CD14-positive monocyte (primary cell): ENCODE data around the gene NINJ1. TPM values are rescaled to one million over a fixed set of nuclear protein-coding genes. Genes with fewer than 3 reads are reported as not detected.
A peak's percentile ranks its signal among the peaks of the same experiment; 100 is the strongest.

Experiments used
- DNase-seq, 3 donors: peaks; one replicate each; pipeline ENCODE4 v3.0.0-alpha.2; 2011 to 2022
- H2AFZ ChIP-seq: 2 replicates; pipeline ENCODE4 v1.6.0; 2012; ENCODE audit warnings: mild to moderate bottlenecking, low read depth, low read length, inconsistent platforms; ENCODE audit not compliant: insufficient read depth, poor library complexity, severe bottlenecking
- H3K27ac ChIP-seq, 2 donors: 1 replicate in 1 of 2; 2 replicates in 1 of 2; pipeline ENCODE4 v1.5.1; 2012 to 2013; ENCODE audit warnings: low read length in 2 of 2, control low read depth in 1 of 2, inconsistent platforms in 1 of 2, low read depth in 1 of 2, mild to moderate bottlenecking in 1 of 2
- H3K27me3 ChIP-seq, 2 donors: one replicate each; pipeline versions ENCODE4 v1.6.0 to v1.6.1; 2011 to 2013; ENCODE audit warnings: low read length in 2 of 2; ENCODE audit not compliant: control insufficient read depth in 2 of 2, insufficient read depth in 2 of 2
- H3K36me3 ChIP-seq, 2 donors: replicated peaks in 1 of 2; 1 replicate in 1 of 2; 2 replicates in 1 of 2; pipeline versions ENCODE4 v1.5.1 to v1.6.1; 2012 to 2013; ENCODE audit warnings: low read length in 2 of 2, control low read depth in 1 of 2, inconsistent platforms in 1 of 2, mild to moderate bottlenecking in 1 of 2; ENCODE audit not compliant: insufficient read depth in 2 of 2, control insufficient read depth in 1 of 2
- H3K4me1 ChIP-seq, 2 donors: 1 replicate in 1 of 2; 2 replicates in 1 of 2; pipeline versions ENCODE4 v1.5.1 to v1.6.1; 2012 to 2013; ENCODE audit warnings: low read length in 2 of 2, control low read depth in 1 of 2, inconsistent platforms in 1 of 2, mild to moderate bottlenecking in 1 of 2, moderate library complexity in 1 of 2; ENCODE audit not compliant: insufficient read depth in 2 of 2, control insufficient read depth in 1 of 2
- H3K4me2 ChIP-seq: replicated peaks from 2 replicates; pipeline ENCODE3; 2012; ENCODE audit warnings: low read length, moderate library complexity, mild to moderate bottlenecking; ENCODE audit not compliant: poor library complexity, severe bottlenecking; ENCODE audit errors: extremely low read depth
- H3K4me3 ChIP-seq, 3 experiments: fragments of 200-600 bp in 1 of 3; sonication (generic) in 1 of 3; replicated peaks in 1 of 3; 1 replicate in 2 of 3; 2 replicates in 1 of 3; pipeline ENCODE4 v1.5.1; 2011 to 2013; ENCODE audit warnings: low read length in 3 of 3, mild to moderate bottlenecking in 3 of 3, control low read depth in 2 of 3, low read depth in 2 of 3, inconsistent platforms in 1 of 3, moderate library complexity in 1 of 3
- H3K79me2 ChIP-seq: 2 replicates; pipeline ENCODE4 v1.6.0; 2012; ENCODE audit warnings: mild to moderate bottlenecking, control low read depth, inconsistent platforms, low read length, moderate library complexity; ENCODE audit not compliant: insufficient read depth
- H3K9ac ChIP-seq: 2 replicates; pipeline ENCODE4 v1.6.0; 2017; ENCODE audit warnings: low read length, mild to moderate bottlenecking; ENCODE audit not compliant: insufficient read depth, poor library complexity, severe bottlenecking
- H3K9me3 ChIP-seq, 2 donors: replicated peaks in 1 of 2; 1 replicate in 1 of 2; 2 replicates in 1 of 2; pipeline versions ENCODE4 v1.5.1 to v1.6.1; 2012 to 2013; ENCODE audit warnings: low read length in 2 of 2, control low read depth in 1 of 2; ENCODE audit not compliant: control insufficient read depth in 1 of 2, insufficient read depth in 1 of 2
- H4K20me1 ChIP-seq: 2 replicates; pipeline ENCODE4 v1.6.0; 2012; ENCODE audit warnings: mild to moderate bottlenecking, low read length, control low read depth, moderate library complexity; ENCODE audit not compliant: insufficient read depth
- H3K27ac Mint-ChIP-seq, 7 donors: one replicate each; pipeline ENCODE4 v1.8.0; 2020; ENCODE audit warnings: mild to moderate bottlenecking in 7 of 7, mixed read lengths in 7 of 7, moderate library complexity in 6 of 7, inconsistent platforms in 2 of 7
- H3K27me3 Mint-ChIP-seq, 3 donors: one replicate each; pipeline ENCODE4 v1.8.0; 2021 to 2022; ENCODE audit warnings: low read depth in 3 of 3, mild to moderate bottlenecking in 3 of 3, mixed read lengths in 3 of 3, moderate library complexity in 3 of 3, inconsistent platforms in 1 of 3
- H3K36me3 Mint-ChIP-seq, 2 donors: one replicate each; pipeline ENCODE4 v1.8.0; 2020; ENCODE audit warnings: mixed read lengths in 2 of 2, inconsistent platforms in 1 of 2, mild to moderate bottlenecking in 1 of 2
- H3K4me1 Mint-ChIP-seq: one replicate; pipeline ENCODE4 v1.8.0; 2020; ENCODE audit warnings: mild to moderate bottlenecking, mixed read lengths
- H3K4me3 Mint-ChIP-seq, 2 donors: one replicate each; pipeline ENCODE4 v1.8.0; 2020; ENCODE audit warnings: mild to moderate bottlenecking in 2 of 2, mixed read lengths in 2 of 2, moderate library complexity in 1 of 2
- H3K9me3 Mint-ChIP-seq, 7 donors: one replicate each; pipeline ENCODE4 v1.8.0; 2020 to 2022; ENCODE audit warnings: mixed read lengths in 7 of 7, mild to moderate bottlenecking in 6 of 7, moderate library complexity in 6 of 7, inconsistent platforms in 2 of 7
- CTCF ChIP-seq: fragments of 200-600 bp; IDR thresholded peaks from one replicate; pipeline ENCODE4 v1.8.0; 2022; ENCODE audit warnings: antibody characterized with exemption, mild to moderate bottlenecking
- WGBS: methylation state at CpG from one replicate; pipeline ENCODE4 v1.1.5; 2013; ENCODE audit warnings: missing lambda C conversion rate; ENCODE audit not compliant: insufficient coverage; 5-methylcytosine and 5-hydroxymethylcytosine counted together
- intact Hi-C, 2 donors: fragments of 100-400 bp; cut with micrococcal nuclease; formaldehyde crosslinking; loops; one replicate each; pipeline versions ENCODE4 v1.15.0 to v1.15.1; 2023
- polyA plus RNA-seq, 3 donors: library from polyadenylated mRNA; depleted of rRNA in 1 of 3; unstranded in 2 of 3; stranded (reverse) in 1 of 3; fragments of 300-500 nt in 2 of 3; fragments of >200 nt in 1 of 3; fragmentation: Illumina TruSeq in 2 of 3; gene quantifications; 1 replicate in 2 of 3; 2 replicates in 1 of 3; pipeline ENCODE4 v1.2.3, GENCODE V29; 2012 to 2021

The NINJ1 gene
- polyA plus RNA-seq, 3 donors = 290 to 610 (median 469) TPM

DNA sequence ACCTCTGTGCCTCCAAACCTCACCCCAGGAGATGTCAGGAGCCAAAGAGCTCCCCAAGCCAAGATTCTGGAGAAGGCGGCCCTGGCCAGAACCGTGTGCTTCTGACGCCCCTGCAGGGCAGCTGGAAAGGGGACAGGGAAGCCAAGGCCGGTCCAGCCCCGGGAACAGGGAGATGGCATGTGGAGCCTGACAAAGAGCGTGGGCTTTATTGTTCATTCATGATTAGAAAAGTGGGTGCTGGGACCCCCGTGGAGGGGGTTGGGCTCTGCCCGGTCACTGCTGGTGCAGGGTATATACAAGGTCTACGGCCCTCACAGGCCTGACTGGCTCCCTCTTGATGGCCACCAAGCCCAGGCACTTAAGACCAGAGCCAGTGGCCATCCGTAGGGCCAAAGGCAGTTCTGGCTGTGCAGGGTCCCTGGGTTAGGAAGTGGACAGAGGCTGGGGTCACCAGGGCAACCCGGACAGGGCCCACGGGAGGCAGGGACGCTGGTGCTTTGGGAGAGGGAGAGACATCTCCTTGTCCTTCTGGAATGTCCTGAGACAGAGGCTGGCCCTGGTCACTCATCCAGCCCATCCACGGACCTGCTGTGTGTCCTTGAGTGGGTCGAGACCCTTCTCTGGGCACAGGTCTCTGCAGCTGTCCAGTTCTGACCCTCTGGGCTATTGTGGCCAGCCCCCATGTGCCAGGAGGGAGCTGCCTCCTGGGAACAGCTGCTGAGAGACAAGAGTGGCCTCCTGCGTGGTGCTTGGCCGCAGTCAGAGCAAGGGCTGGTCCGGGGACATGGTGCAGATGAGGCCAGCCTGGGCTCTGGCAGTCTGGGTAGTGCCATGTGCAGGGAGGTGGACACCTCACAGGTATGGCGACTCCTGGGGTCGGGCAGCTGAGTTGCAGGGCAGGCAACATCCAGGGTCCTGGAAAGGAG is 12.5 kb downstream of the NINJ1 start:
- Histone ChIP-seq H4K20me1 (peaks cover 38% of the 10 kb centered on the region), H3K9me3 (no peaks in the 10 kb centered on the region), H3K4me2 (peak overlapping the region; percentile 36), H2AFZ (no peak overlapping the region), H3K36me3 (peaks cover 54 to 57% of the 10 kb centered on the region in 2 donors), H3K27me3 (no peaks in the 10 kb centered on the region), H3K4me1 (peaks cover 69 to 79% of the 10 kb centered on the region in 2 donors), H3K27ac (peak overlapping the region; percentile 90 to 99), H3K9ac (peak overlapping the region; percentile 72), H3K79me2 (peaks cover 32% of the 10 kb centered on the region), H3K4me3 (peak overlapping the region in 1 of 3 experiments; percentile 23)
- Mint-ChIP-seq H3K4me3 (peak overlapping the region in 1 of 2 donors; percentile 37), H3K36me3 (peaks cover 79 to 84% of the 10 kb centered on the region in 2 donors), H3K4me1 (peaks cover 69% of the 10 kb centered on the region), H3K27ac (peak overlapping the region; percentile 99 to 100 (median 100)), H3K9me3 (peaks cover 0 to 2% (median 0%) of the 10 kb centered on the region in 7 donors), H3K27me3 (peaks cover 0 to 2% (median 0%) of the 10 kb centered on the region in 3 donors)
- WGBS = 95% methylated on average over 18 of the region's 20 CpGs
- TF ChIP-seq CTCF = no peak
- intact Hi-C loops = loop anchor here in 1 of 2 donors (2.0 kb wide), 1 partner anchor 13 kb away; the partner anchor contains the start of gene NINJ1
- peak in 1 of 3 donors; percentile 19 for DNase-seq

DNA sequence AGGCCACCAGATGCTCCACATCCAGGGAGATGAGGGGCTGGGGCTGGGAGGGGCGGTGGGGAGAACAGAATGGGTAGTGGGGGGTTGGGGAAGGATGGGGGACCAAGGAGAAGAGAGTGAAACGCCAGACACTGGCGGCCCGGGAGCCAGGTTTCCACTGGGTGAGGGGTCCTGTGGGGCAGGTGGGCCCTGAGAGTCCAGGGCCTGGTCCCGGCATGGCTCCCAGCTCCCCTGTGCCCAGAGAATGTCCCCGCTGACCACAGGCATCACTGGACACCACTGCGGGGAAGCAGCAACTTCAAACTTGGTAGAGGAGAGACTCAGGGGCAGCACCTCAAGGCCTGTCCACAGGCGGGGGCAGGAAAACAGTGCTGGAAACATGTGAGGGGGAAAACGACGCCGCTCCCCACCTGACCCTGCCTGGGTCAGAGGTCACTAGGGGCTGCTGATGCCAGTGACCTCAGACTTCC is 13.2 kb downstream of the NINJ1 start:
- Histone ChIP-seq H3K27ac (peak overlapping the region; percentile 90 to 99), H3K4me2 (peak overlapping the region; percentile 36), H3K4me1 (peaks cover 68 to 78% of the 10 kb centered on the region in 2 donors), H2AFZ (no peak overlapping the region), H4K20me1 (peaks cover 31% of the 10 kb centered on the region), H3K79me2 (peaks cover 25% of the 10 kb centered on the region), H3K36me3 (peaks cover 49 to 50% of the 10 kb centered on the region in 2 donors), H3K9ac (peak overlapping the region; percentile 72), H3K27me3 (no peaks in the 10 kb centered on the region), H3K9me3 (no peaks in the 10 kb centered on the region), H3K4me3 (peak overlapping the region in 1 of 3 experiments; percentile 23)
- Mint-ChIP-seq H3K27ac (peak overlapping the region; percentile 99 to 100 (median 100)), H3K36me3 (peaks cover 73 to 77% of the 10 kb centered on the region in 2 donors), H3K27me3 (peaks cover 0 to 2% (median 0%) of the 10 kb centered on the region in 3 donors), H3K4me1 (peaks cover 67% of the 10 kb centered on the region), H3K4me3 (peak overlapping the region in 1 of 2 donors; percentile 37), H3K9me3 (peaks cover 0 to 2% (median 0%) of the 10 kb centered on the region in 7 donors)
- peak in 1 of 3 donors; percentile 18 for DNase-seq
- 91% methylated on average over 7 of the region's 11 CpGs for WGBS
- intact Hi-C loops = loop anchor here in 1 of 2 donors (2.0 kb wide), 1 partner anchor 14 kb away; the partner anchor contains the start of gene NINJ1
- no peak for TF ChIP-seq CTCF
